ENCODE measurements around the gene C1orf35.

C1orf35 gene

GRCh38 chr1:228149406-228150119, 46.4 kb upstream of the C1orf35 start, which contains the start of gene GJC2:
GJC2 (plus strand) TSS chr1:228149930; CDS start chr1:228157759, 7,829 bp downstream.
- H3K27ac ChIP-seq: no peak within 1 kb of the TSS
- TF ChIP-seq CTCF (conservative IDR thresholded peaks at IDR 0.05): no peak
- no peak for TF ChIP-seq ZFX (IDR thresholded peaks at IDR 0.05)

- no peak overlapping the region for H3K27ac ChIP-seq
- TF ChIP-seq CTCF (conservative IDR thresholded peaks at IDR 0.05) (no peak), ZFX (IDR thresholded peaks at IDR 0.05) (no peak)
Measured at GRCh38 chr1:228148935-228149405, 45.8 kb upstream of the C1orf35 start.

GRCh38 chr1:228148196-228148861, 45.2 kb upstream of the C1orf35 start:
- H3K27ac ChIP-seq: no peak overlapping the region
- TF ChIP-seq CTCF (conservative IDR thresholded peaks at IDR 0.05): no peak
- no peak for TF ChIP-seq ZFX (IDR thresholded peaks at IDR 0.05)

- TF ChIP-seq ZFX (IDR thresholded peaks at IDR 0.05): no peak
- no peak for TF ChIP-seq CTCF (conservative IDR thresholded peaks at IDR 0.05)
- no peak overlapping the region for H3K27ac ChIP-seq
Measured at GRCh38 chr1:228147768-228148167, 44.6 kb upstream of the C1orf35 start.

- TF ChIP-seq ZFX (IDR thresholded peaks at IDR 0.05) (no peak), CTCF (conservative IDR thresholded peaks at IDR 0.05) (no peak)
Measured at GRCh38 chr1:228147151-228147693, 44.1 kb upstream of the C1orf35 start.

GRCh38 chr1:228146417-228147150, 43.5 kb upstream of the C1orf35 start:
- TF ChIP-seq CTCF (conservative IDR thresholded peaks at IDR 0.05) (no peak), ZFX (IDR thresholded peaks at IDR 0.05) (no peak)
- no peak overlapping the region for H3K27ac ChIP-seq

More at GRCh38 chr1:228147151-228147693, 44.1 kb upstream of the C1orf35 start:
- no peak overlapping the region for H3K27ac ChIP-seq

Measured in C4-2B (cell line).